ENCODE measurements around the gene CSMD2. TPM values are rescaled to one million over a fixed set of nuclear protein-coding genes. Genes with fewer than 3 reads are reported as not detected.

CSMD2 gene
- total RNA-seq, 1 experiment from 2014 or later = 0.22 TPM

- Histone ChIP-seq H2AFZ (ENCODE audit: low read depth, low read length, poor library complexity, severe bottlenecking) (no peak overlapping the region), H3K4me1 (ENCODE audit: control insufficient read depth in 1 of 2, insufficient read depth in 2 of 2, low read length in 2 of 2) (no peaks in the 10 kb centered on the region), H3K9me2 (ENCODE audit: insufficient read depth) (no peaks in the 10 kb centered on the region), H3K9me3 (ENCODE audit: control insufficient read depth in 1 of 2, insufficient read depth in 1 of 2, low read depth in 1 of 2, low read length in 2 of 2) (no peaks in the 10 kb centered on the region), H3K79me2 (ENCODE audit: insufficient read depth, low read length) (no peaks in the 10 kb centered on the region), H4K20me1 (ENCODE audit: insufficient read depth) (no peaks in the 10 kb centered on the region), H3K27me3 (ENCODE audit: insufficient read depth, low read length) (no peaks in the 10 kb centered on the region), H3K9ac (ENCODE audit: low read length) (no peak overlapping the region), H3K4me3 (replicated peaks in 1 of 2; ENCODE audit: low read depth in 1 of 2, low read length in 2 of 2) (no peak overlapping the region), H3K27ac (ENCODE audit: low read depth, low read length) (no peak overlapping the region), H3K4me2 (ENCODE audit: low read length) (no peak overlapping the region), H3K36me3 (ENCODE audit: control insufficient read depth in 1 of 2, insufficient read depth in 2 of 2, low read length in 2 of 2) (no peaks in the 10 kb centered on the region)
- CTCF ChIA-PET = no interaction called here
- POLR2A ChIA-PET = no interaction called here
- intact Hi-C loops (cut with micrococcal nuclease) = no loop called here
- TF ChIP-seq ELF1 (IDR thresholded peaks at IDR 0.05; ENCODE audit: borderline replicate concordance, low read depth) (no peak), ATF3 (IDR thresholded peaks at IDR 0.05) (no peak), RAD21 (IDR thresholded peaks at IDR 0.05; ENCODE audit: low read depth) (no peak), CBX3 (IDR thresholded peaks at IDR 0.05; ENCODE audit: low read depth) (no peak), EZH2phosphoT487 (IDR thresholded peaks at IDR 0.05; ENCODE audit: borderline replicate concordance) (no peak)
- ATAC-seq (no peak), DNase-seq (ENCODE audit: low read depth, low spot score) (no peak)
- no TSS peak for BruUV-seq (replicated peaks)
- RAD21 ChIA-PET (ENCODE audit: low non-redundant PET in 1 of 2, low total read pairs in 2 of 2, uncharacterized antibody in 2 of 2, unreplicated experiment in 2 of 2) = no interaction called here
These were observed 617.5 kb downstream of the CSMD2 start for GRCh38 chr1:33547576-33547975.

GRCh38 chr1:33541966-33542365 lies 623.1 kb downstream of the CSMD2 start:
- TF ChIP-seq ATF3 (IDR thresholded peaks at IDR 0.05) (no peak), JUND (IDR thresholded peaks at IDR 0.05) (no peak)
- Histone ChIP-seq H3K9ac (ENCODE audit: low read length) (no peak overlapping the region), H3K9me3 (ENCODE audit: control insufficient read depth in 1 of 2, insufficient read depth in 1 of 2, low read depth in 1 of 2, low read length in 2 of 2) (no peaks in the 10 kb centered on the region), H3K4me1 (ENCODE audit: control insufficient read depth in 1 of 2, insufficient read depth in 2 of 2, low read length in 2 of 2) (no peaks in the 10 kb centered on the region), H2AFZ (ENCODE audit: low read depth, low read length, poor library complexity, severe bottlenecking) (no peak overlapping the region), H3K4me2 (ENCODE audit: low read length) (no peak overlapping the region), H3K9me2 (ENCODE audit: insufficient read depth) (no peaks in the 10 kb centered on the region), H3K27ac (ENCODE audit: low read depth, low read length) (no peak overlapping the region), H4K20me1 (ENCODE audit: insufficient read depth) (no peaks in the 10 kb centered on the region), H3K27me3 (ENCODE audit: insufficient read depth, low read length) (no peaks in the 10 kb centered on the region), H3K36me3 (ENCODE audit: control insufficient read depth in 1 of 2, insufficient read depth in 2 of 2, low read length in 2 of 2) (no peaks in the 10 kb centered on the region), H3K4me3 (replicated peaks in 1 of 2; ENCODE audit: low read depth in 1 of 2, low read length in 2 of 2) (no peak overlapping the region), H3K79me2 (ENCODE audit: insufficient read depth, low read length) (no peaks in the 10 kb centered on the region)
- no peak for DNase-seq (ENCODE audit: low read depth, low spot score)
- ATAC-seq = no peak
- no TSS peak for BruUV-seq (replicated peaks)
- ChIA-PET POLR2A (no interaction called here), CTCF (no interaction called here), RAD21 (ENCODE audit: low non-redundant PET in 1 of 2, low total read pairs in 2 of 2, uncharacterized antibody in 2 of 2, unreplicated experiment in 2 of 2) (no interaction called here)
- intact Hi-C loops (cut with micrococcal nuclease) = no loop called here
